CD14-positive monocyte (primary cell): Measurements from ENCODE around the gene PAM16. TPM values are rescaled to one million over a fixed set of nuclear protein-coding genes. Genes with fewer than 3 reads are reported as not detected.
A peak's percentile ranks its signal among the peaks of the same experiment; 100 is the strongest.

Experiments
- DNase-seq, 3 donors: peaks; one replicate each; pipeline ENCODE4 v3.0.0-alpha.2; 2011 to 2022
- H2AFZ ChIP-seq: 2 replicates; pipeline ENCODE4 v1.6.0; 2012; ENCODE audit warnings: mild to moderate bottlenecking, low read depth, low read length, inconsistent platforms; ENCODE audit not compliant: insufficient read depth, poor library complexity, severe bottlenecking
- H3K27ac ChIP-seq, 2 donors: 1 replicate in 1 of 2; 2 replicates in 1 of 2; pipeline ENCODE4 v1.5.1; 2012 to 2013; ENCODE audit warnings: low read length in 2 of 2, control low read depth in 1 of 2, inconsistent platforms in 1 of 2, low read depth in 1 of 2, mild to moderate bottlenecking in 1 of 2
- H3K27me3 ChIP-seq, 2 donors: one replicate each; pipeline versions ENCODE4 v1.6.0 to v1.6.1; 2011 to 2013; ENCODE audit warnings: low read length in 2 of 2; ENCODE audit not compliant: control insufficient read depth in 2 of 2, insufficient read depth in 2 of 2
- H3K36me3 ChIP-seq, 2 donors: replicated peaks in 1 of 2; 1 replicate in 1 of 2; 2 replicates in 1 of 2; pipeline versions ENCODE4 v1.5.1 to v1.6.1; 2012 to 2013; ENCODE audit warnings: low read length in 2 of 2, control low read depth in 1 of 2, inconsistent platforms in 1 of 2, mild to moderate bottlenecking in 1 of 2; ENCODE audit not compliant: insufficient read depth in 2 of 2, control insufficient read depth in 1 of 2
- H3K4me1 ChIP-seq, 2 donors: 1 replicate in 1 of 2; 2 replicates in 1 of 2; pipeline versions ENCODE4 v1.5.1 to v1.6.1; 2012 to 2013; ENCODE audit warnings: low read length in 2 of 2, control low read depth in 1 of 2, inconsistent platforms in 1 of 2, mild to moderate bottlenecking in 1 of 2, moderate library complexity in 1 of 2; ENCODE audit not compliant: insufficient read depth in 2 of 2, control insufficient read depth in 1 of 2
- H3K4me2 ChIP-seq: replicated peaks from 2 replicates; pipeline ENCODE3; 2012; ENCODE audit warnings: low read length, moderate library complexity, mild to moderate bottlenecking; ENCODE audit not compliant: poor library complexity, severe bottlenecking; ENCODE audit errors: extremely low read depth
- H3K4me3 ChIP-seq, 3 experiments: fragments of 200-600 bp in 1 of 3; sonication (generic) in 1 of 3; replicated peaks in 1 of 3; 1 replicate in 2 of 3; 2 replicates in 1 of 3; pipeline ENCODE4 v1.5.1; 2011 to 2013; ENCODE audit warnings: low read length in 3 of 3, mild to moderate bottlenecking in 3 of 3, control low read depth in 2 of 3, low read depth in 2 of 3, inconsistent platforms in 1 of 3, moderate library complexity in 1 of 3
- H3K79me2 ChIP-seq: 2 replicates; pipeline ENCODE4 v1.6.0; 2012; ENCODE audit warnings: mild to moderate bottlenecking, control low read depth, inconsistent platforms, low read length, moderate library complexity; ENCODE audit not compliant: insufficient read depth
- H3K9ac ChIP-seq: 2 replicates; pipeline ENCODE4 v1.6.0; 2017; ENCODE audit warnings: low read length, mild to moderate bottlenecking; ENCODE audit not compliant: insufficient read depth, poor library complexity, severe bottlenecking
- H3K9me3 ChIP-seq, 2 donors: replicated peaks in 1 of 2; 1 replicate in 1 of 2; 2 replicates in 1 of 2; pipeline versions ENCODE4 v1.5.1 to v1.6.1; 2012 to 2013; ENCODE audit warnings: low read length in 2 of 2, control low read depth in 1 of 2; ENCODE audit not compliant: control insufficient read depth in 1 of 2, insufficient read depth in 1 of 2
- H4K20me1 ChIP-seq: 2 replicates; pipeline ENCODE4 v1.6.0; 2012; ENCODE audit warnings: mild to moderate bottlenecking, low read length, control low read depth, moderate library complexity; ENCODE audit not compliant: insufficient read depth
- H3K27ac Mint-ChIP-seq, 7 donors: one replicate each; pipeline ENCODE4 v1.8.0; 2020; ENCODE audit warnings: mild to moderate bottlenecking in 7 of 7, mixed read lengths in 7 of 7, moderate library complexity in 6 of 7, inconsistent platforms in 2 of 7
- H3K27me3 Mint-ChIP-seq, 3 donors: one replicate each; pipeline ENCODE4 v1.8.0; 2021 to 2022; ENCODE audit warnings: low read depth in 3 of 3, mild to moderate bottlenecking in 3 of 3, mixed read lengths in 3 of 3, moderate library complexity in 3 of 3, inconsistent platforms in 1 of 3
- H3K36me3 Mint-ChIP-seq, 2 donors: one replicate each; pipeline ENCODE4 v1.8.0; 2020; ENCODE audit warnings: mixed read lengths in 2 of 2, inconsistent platforms in 1 of 2, mild to moderate bottlenecking in 1 of 2
- H3K4me1 Mint-ChIP-seq: one replicate; pipeline ENCODE4 v1.8.0; 2020; ENCODE audit warnings: mild to moderate bottlenecking, mixed read lengths
- H3K4me3 Mint-ChIP-seq, 2 donors: one replicate each; pipeline ENCODE4 v1.8.0; 2020; ENCODE audit warnings: mild to moderate bottlenecking in 2 of 2, mixed read lengths in 2 of 2, moderate library complexity in 1 of 2
- H3K9me3 Mint-ChIP-seq, 7 donors: one replicate each; pipeline ENCODE4 v1.8.0; 2020 to 2022; ENCODE audit warnings: mixed read lengths in 7 of 7, mild to moderate bottlenecking in 6 of 7, moderate library complexity in 6 of 7, inconsistent platforms in 2 of 7
- WGBS: methylation state at CpG from one replicate; pipeline ENCODE4 v1.1.5; 2013; ENCODE audit warnings: missing lambda C conversion rate; ENCODE audit not compliant: insufficient coverage; 5-methylcytosine and 5-hydroxymethylcytosine counted together
- intact Hi-C, 2 donors: fragments of 100-400 bp; cut with micrococcal nuclease; formaldehyde crosslinking; loops; one replicate each; pipeline versions ENCODE4 v1.15.0 to v1.15.1; 2023
- polyA plus RNA-seq, 3 donors: library from polyadenylated mRNA; depleted of rRNA in 1 of 3; unstranded in 2 of 3; stranded (reverse) in 1 of 3; fragments of 300-500 nt in 2 of 3; fragments of >200 nt in 1 of 3; fragmentation: Illumina TruSeq in 2 of 3; gene quantifications; 1 replicate in 2 of 3; 2 replicates in 1 of 3; pipeline ENCODE4 v1.2.3, GENCODE V29; 2012 to 2021
- TF ChIP-seq, protein P1 (sequence below): fragments of 200-600 bp; IDR thresholded peaks from one replicate; pipeline ENCODE4 v1.8.0; 2022; ENCODE audit warnings: antibody characterized with exemption, mild to moderate bottlenecking

Gene PAM16
- polyA plus RNA-seq, 3 donors, result 34.3 to 37.6 (median 34.7) TPM

DNA sequence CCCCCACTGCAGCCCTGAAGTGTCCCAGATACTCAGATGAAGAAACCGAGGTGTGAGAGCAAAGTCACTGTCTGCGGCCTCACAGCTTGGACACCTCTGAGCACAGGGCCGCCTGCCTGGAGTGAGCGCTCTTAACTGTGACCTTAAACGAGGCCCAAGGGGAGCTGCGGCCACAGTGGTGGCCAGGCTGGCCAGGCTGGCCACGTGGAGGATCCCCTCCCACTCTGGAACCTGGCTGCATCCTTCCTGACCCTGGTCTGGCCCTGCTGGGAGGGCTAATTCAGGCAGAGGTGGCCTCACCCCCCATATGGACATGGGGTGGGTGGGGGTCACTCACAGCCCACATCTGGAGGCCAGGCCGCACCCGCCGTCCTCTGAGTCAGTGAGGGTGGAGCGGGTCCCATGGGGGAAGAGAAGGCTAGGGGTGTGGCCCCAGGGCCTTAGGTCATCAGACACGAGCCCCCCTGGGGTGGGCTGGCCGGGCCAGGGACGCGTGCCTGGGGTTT lies 27.1 kb upstream of the PAM16 start:
- Mint-ChIP-seq H3K36me3 (peaks cover 19 to 59% of the 10 kb centered on the region in 2 donors), H3K9me3 (no peaks in the 10 kb centered on the region), H3K27me3 (peaks cover 0 to 2% (median 2%) of the 10 kb centered on the region in 3 donors), H3K27ac (peak overlapping the region in 2 of 7 donors; percentile 13 to 46), H3K4me1 (peaks cover 16% of the 10 kb centered on the region), H3K4me3 (no peak overlapping the region)
- H3K36me3 ChIP-seq, result peaks cover 54% of the 10 kb centered on the region in 2 donors
- DNase-seq, result no peak
- no peaks in the 10 kb centered on the region for H3K27me3 ChIP-seq
- no peaks in the 10 kb centered on the region for H3K9me3 ChIP-seq
- H4K20me1 ChIP-seq, result peaks cover 97% of the 10 kb centered on the region
- H3K27ac ChIP-seq, result no peak overlapping the region
- TF ChIP-seq, protein P1, sequence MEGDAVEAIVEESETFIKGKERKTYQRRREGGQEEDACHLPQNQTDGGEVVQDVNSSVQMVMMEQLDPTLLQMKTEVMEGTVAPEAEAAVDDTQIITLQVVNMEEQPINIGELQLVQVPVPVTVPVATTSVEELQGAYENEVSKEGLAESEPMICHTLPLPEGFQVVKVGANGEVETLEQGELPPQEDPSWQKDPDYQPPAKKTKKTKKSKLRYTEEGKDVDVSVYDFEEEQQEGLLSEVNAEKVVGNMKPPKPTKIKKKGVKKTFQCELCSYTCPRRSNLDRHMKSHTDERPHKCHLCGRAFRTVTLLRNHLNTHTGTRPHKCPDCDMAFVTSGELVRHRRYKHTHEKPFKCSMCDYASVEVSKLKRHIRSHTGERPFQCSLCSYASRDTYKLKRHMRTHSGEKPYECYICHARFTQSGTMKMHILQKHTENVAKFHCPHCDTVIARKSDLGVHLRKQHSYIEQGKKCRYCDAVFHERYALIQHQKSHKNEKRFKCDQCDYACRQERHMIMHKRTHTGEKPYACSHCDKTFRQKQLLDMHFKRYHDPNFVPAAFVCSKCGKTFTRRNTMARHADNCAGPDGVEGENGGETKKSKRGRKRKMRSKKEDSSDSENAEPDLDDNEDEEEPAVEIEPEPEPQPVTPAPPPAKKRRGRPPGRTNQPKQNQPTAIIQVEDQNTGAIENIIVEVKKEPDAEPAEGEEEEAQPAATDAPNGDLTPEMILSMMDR, result no peak
- no peak overlapping the region for H3K4me2 ChIP-seq
- H3K4me3 ChIP-seq, result no peak overlapping the region
- H3K79me2 ChIP-seq, result peaks cover 7% of the 10 kb centered on the region
- intact Hi-C loops, result no loop called here
- H3K9ac ChIP-seq, result no peak overlapping the region
- peaks cover 2 to 7% of the 10 kb centered on the region in 2 donors for H3K4me1 ChIP-seq
- WGBS, result 93% methylated on average over 11 of the region's 15 CpGs
- H2AFZ ChIP-seq, result no peak overlapping the region

DNA sequence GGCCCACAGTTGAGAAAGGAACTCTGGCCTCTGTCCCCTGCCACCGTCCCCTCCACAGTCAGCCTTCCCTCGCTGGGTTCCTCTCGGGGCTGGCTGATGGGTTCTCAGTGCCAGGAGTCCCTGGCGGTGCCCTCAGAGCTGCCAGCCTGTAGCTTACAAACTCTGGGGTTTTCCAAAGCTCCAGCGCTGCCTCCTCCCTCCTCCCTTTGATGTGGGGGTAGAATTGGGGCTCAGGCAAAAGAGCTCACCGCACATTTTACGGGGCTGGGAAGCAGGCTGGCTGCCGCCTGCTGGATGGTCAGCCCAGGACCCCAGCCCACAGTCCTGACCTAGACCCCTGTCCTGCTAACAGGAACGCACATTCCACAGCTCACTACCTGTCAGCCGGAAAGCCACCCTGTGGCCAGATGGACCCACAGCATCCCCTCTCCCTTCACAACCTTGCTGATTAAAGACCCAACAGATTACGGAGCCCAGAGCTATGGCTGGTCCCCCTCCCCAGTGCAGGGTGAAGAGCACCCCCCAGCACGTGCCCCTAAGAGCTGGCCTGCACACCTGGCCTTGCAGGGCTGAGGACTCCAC lies 26.5 kb upstream of the PAM16 start:
- no peak overlapping the region for H3K4me3 Mint-ChIP-seq
- peaks cover 22% of the 10 kb centered on the region for H3K4me1 Mint-ChIP-seq
- DNase-seq, result no peak
- no peaks in the 10 kb centered on the region for H3K27me3 ChIP-seq
- H3K4me3 ChIP-seq, result no peak overlapping the region
- peaks cover 8 to 12% of the 10 kb centered on the region in 2 donors for H3K4me1 ChIP-seq
- no peaks in the 10 kb centered on the region for H3K9me3 ChIP-seq
- peak overlapping the region in 3 of 7 donors; percentile 42 to 78 (median 46) for H3K27ac Mint-ChIP-seq
- H3K27me3 Mint-ChIP-seq, result peaks cover 2% of the 10 kb centered on the region in 3 donors
- WGBS, result 95% methylated on average over 10 of the region's 12 CpGs
- no peak overlapping the region for H3K9ac ChIP-seq
- peaks cover 7% of the 10 kb centered on the region for H3K79me2 ChIP-seq
- peaks cover 97% of the 10 kb centered on the region for H4K20me1 ChIP-seq
- H3K36me3 ChIP-seq, result peaks cover 49% of the 10 kb centered on the region in 2 donors
- no peaks in the 10 kb centered on the region for H3K9me3 Mint-ChIP-seq
- H2AFZ ChIP-seq, result no peak overlapping the region
- H3K4me2 ChIP-seq, result no peak overlapping the region
- TF ChIP-seq, protein P1, result no peak
- H3K27ac ChIP-seq, result no peak overlapping the region
- intact Hi-C loops, result no loop called here
- peaks cover 14 to 54% of the 10 kb centered on the region in 2 donors for H3K36me3 Mint-ChIP-seq
